ENCODE results near the gene PAWR. TPM values are rescaled to one million over a fixed set of nuclear protein-coding genes. Genes with fewer than 3 reads are reported as not detected.

The PAWR gene
- total and polyA plus RNA-seq, 12 donors, result 3.0 to 16.6 (median 10.2) TPM

DNA sequence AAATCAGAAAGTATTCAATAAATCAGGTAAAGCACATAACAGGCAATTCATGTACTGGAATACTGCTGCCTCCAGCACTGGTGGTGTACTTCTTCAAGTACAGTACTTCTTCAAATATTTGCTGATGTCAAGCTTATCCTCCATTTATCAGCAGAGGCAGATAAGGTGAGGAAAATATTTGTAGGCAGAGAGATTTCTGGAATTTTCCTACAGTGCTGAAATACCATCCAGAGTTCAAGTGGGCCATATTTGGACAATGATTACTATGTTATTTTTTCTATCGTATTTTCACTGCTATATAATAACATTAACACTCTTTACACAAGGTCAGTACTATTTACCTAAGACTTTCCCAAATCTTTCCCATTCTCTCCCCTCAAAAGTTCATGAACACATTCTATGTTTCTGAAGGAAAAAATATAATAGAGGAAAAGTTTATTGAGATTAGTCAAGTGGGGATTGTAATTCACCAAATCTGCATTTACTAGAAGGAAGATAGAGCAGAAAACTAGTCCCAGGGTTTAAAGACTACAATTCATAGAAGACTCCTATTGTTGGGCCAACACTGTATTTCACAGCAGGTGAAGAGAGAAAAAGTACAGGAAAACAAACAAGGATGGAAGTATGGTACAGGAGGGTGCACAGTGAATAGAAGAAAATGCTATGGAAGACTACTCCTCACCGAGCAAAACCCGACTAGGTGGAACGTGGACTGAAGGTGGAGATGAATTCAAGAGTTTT is 141.1 kb downstream of the PAWR start:
- Histone ChIP-seq H3K4me1 (peaks cover 0 to 17% (median 8%) of the 10 kb centered on the region in 9 donors), H3K36me3 (no peaks in the 10 kb centered on the region), H3K27ac (no peak overlapping the region), H3K4me3 (no peak overlapping the region), H3K9me3 (no peaks in the 10 kb centered on the region), H3K27me3 (no peaks in the 10 kb centered on the region)
- WGBS, 2 donors, result 87 to 90% methylated on average over 4 of the region's 4 CpGs
- no peak for DNase-seq
- intact Hi-C loops (cut with DNase I), result loop anchor here in 6 of 10 donors (5.0 to 10.0 kb wide), 7 partner anchors 135 to 725 kb away; partner anchors contain the start of gene PPP1R12A (in 1 of the 6)
- TF ChIP-seq, protein P1, sequence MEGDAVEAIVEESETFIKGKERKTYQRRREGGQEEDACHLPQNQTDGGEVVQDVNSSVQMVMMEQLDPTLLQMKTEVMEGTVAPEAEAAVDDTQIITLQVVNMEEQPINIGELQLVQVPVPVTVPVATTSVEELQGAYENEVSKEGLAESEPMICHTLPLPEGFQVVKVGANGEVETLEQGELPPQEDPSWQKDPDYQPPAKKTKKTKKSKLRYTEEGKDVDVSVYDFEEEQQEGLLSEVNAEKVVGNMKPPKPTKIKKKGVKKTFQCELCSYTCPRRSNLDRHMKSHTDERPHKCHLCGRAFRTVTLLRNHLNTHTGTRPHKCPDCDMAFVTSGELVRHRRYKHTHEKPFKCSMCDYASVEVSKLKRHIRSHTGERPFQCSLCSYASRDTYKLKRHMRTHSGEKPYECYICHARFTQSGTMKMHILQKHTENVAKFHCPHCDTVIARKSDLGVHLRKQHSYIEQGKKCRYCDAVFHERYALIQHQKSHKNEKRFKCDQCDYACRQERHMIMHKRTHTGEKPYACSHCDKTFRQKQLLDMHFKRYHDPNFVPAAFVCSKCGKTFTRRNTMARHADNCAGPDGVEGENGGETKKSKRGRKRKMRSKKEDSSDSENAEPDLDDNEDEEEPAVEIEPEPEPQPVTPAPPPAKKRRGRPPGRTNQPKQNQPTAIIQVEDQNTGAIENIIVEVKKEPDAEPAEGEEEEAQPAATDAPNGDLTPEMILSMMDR (IDR thresholded peaks at IDR 0.05), result no peak
- ATAC-seq, result no peak

GRCh38 chr12:79548610-79548924 is 142.2 kb downstream of the PAWR start:
- H3K27ac ChIP-seq, result peak overlapping the region in 5 of 10 donors; percentile 2 to 44 (median 26)
- intact Hi-C loops (cut with DNase I), result no loop called here

DNA sequence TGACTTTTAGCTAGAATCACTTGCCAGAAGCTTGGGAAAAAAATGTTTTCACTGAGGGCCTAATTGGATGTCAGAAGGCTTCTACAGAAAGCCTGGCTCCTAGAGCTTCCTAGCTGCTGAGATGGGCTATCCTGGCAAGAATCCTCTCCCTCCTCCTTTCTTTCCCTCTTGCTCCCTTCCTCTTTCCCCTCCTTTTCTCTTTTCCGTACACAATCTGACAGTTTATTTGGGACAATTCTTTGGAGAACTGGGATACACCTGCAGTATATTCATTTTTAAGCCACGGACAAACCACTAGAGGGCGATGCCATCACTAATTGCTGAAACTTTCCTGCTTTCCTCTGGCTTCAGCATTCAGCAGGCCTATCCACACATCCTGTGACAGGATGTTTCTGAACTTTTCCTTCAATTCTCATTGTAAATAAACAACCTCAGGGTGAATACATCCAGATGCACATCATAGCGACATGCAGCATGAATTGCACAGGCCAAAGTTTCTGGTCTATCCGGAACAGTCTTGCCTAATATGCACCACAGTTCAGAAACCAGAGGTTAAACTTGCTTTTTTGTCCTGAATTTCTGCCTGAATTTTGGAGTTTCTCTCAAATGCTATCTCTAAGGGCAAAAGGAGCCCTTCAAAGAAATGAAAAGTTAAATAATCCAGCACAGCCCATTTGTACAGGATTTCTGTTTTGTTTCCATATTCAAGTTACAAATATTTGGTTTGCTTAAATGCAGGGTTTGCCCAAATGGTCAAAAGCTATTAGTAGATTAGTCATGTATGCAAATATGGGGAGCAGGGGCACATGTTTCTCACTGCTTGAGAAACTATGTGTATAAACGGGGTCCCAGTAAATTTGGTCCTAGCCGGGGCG is 142.8 kb downstream of the PAWR start:
- Histone ChIP-seq H3K4me1 (peaks cover 0 to 17% (median 8%) of the 10 kb centered on the region in 9 donors), H3K27ac (peak overlapping the region in 6 of 10 donors; percentile 2 to 55 (median 28)), H3K36me3 (no peaks in the 10 kb centered on the region), H3K4me3 (no peak overlapping the region), H3K9me3 (no peaks in the 10 kb centered on the region), H3K27me3 (no peaks in the 10 kb centered on the region)
- ATAC-seq (peak; percentile 30 to 83 (median 68)), DNase-seq (peak in 1 of 2 donors; percentile 44)
- TF ChIP-seq, protein P1 (IDR thresholded peaks at IDR 0.05), result peak; percentile 43 to 83 (median 70)
- intact Hi-C loops (cut with DNase I), result no loop called here
- WGBS, 2 donors, result 45 to 47% methylated on average over 8 of the region's 8 CpGs

More at GRCh38 chr12:79548610-79548924, 142.2 kb downstream of the PAWR start:
- no peaks in the 10 kb centered on the region for H3K9me3 ChIP-seq
- no peak overlapping the region for H3K4me3 ChIP-seq
- ATAC-seq, result no peak
- H3K4me1 ChIP-seq, result peaks cover 0 to 17% (median 8%) of the 10 kb centered on the region in 9 donors
- TF ChIP-seq, protein P1 (IDR thresholded peaks at IDR 0.05), result no peak
- no peaks in the 10 kb centered on the region for H3K36me3 ChIP-seq
- no peaks in the 10 kb centered on the region for H3K27me3 ChIP-seq
- DNase-seq, result no peak

DNA sequence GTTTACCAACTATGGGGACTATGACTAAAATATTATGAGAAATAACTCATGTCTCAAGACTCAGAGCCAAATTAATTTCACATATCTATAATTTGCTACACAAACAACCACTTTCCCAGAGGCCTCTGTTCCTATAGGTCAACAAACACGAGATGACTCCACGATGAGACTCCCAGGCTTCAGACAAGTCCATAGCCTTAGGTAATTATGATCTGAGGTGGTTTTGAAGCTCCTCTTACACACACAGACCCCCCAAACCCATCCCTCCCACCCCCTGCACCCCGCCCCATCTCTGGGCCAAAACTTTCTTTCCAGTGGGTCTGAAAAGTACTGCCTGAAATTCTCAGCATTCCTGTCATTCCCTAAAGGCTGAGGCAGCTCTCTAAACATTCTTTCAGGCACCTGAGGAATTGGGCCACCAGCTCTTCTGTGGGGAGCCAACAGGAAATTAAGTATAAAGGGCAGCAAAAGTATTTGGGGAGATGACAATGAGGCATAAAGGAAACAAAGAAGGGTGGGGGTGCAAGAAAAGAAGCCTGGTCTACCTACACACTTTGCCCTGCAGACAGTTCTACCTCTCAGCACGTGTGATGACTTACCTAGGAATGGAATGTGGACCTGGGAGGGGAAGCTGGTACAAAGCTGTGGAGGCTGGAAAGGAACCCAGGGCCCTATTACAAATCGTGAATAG is 143.6 kb downstream of the PAWR start:
- 43 to 44% methylated on average over 5 of the region's 5 CpGs for WGBS, 2 donors
- Histone ChIP-seq H3K4me3 (no peak overlapping the region), H3K27me3 (no peaks in the 10 kb centered on the region), H3K4me1 (peaks cover 0 to 17% (median 8%) of the 10 kb centered on the region in 9 donors), H3K36me3 (no peaks in the 10 kb centered on the region), H3K27ac (peak overlapping the region in 5 of 10 donors; percentile 2 to 55 (median 27)), H3K9me3 (no peaks in the 10 kb centered on the region)
- ATAC-seq, result peak in 3 of 8 donors; percentile 14 to 50 (median 30)
- TF ChIP-seq, protein P1 (IDR thresholded peaks at IDR 0.05), result no peak
- no peak for DNase-seq
- intact Hi-C loops (cut with DNase I), result no loop called here

Data from heart right ventricle (tissue), 16 donors.